Middle frontal gyrus (tissue), 1 donor: Measurements from ENCODE around the gene AATK.

ENCODE experiments used
- DNase-seq: peaks from one replicate; pipeline ENCODE4 v3.0.0-alpha.2; 2015; ENCODE audit warnings: low spot score; ENCODE audit errors: extremely low spot score

AATK gene

DNA sequence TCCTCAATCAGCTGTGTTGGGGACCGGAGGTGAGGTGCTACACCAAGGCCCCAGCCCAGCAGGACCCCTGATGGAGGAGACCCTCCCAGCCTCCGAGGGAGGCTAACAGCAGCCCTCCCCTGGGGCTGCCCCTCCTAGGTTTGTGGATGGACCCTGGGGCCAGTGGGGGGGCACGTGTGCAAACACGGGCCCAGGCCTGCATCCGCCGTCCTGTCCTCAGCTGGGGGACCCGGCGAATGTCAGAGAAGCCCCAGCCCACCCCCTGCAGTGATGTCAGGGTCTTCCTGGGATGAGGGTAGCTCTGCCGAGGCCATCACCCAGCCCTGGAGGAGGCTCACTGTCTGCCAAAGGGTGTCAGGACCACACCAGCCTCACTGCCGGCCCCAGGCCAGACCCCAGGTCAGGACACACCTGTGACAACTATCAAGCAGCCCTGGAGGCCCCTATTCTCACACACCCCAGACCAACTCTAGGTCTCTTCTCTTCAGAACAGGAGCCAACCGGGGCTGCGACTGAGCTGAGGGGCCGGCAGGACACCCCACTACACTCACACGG is 30.0 kb upstream of the AATK start:
- DNase-seq = no peak

GRCh38 chr17:81194941-81195901 is 29.2 kb upstream of the AATK start:
- DNase-seq = no peak

DNA sequence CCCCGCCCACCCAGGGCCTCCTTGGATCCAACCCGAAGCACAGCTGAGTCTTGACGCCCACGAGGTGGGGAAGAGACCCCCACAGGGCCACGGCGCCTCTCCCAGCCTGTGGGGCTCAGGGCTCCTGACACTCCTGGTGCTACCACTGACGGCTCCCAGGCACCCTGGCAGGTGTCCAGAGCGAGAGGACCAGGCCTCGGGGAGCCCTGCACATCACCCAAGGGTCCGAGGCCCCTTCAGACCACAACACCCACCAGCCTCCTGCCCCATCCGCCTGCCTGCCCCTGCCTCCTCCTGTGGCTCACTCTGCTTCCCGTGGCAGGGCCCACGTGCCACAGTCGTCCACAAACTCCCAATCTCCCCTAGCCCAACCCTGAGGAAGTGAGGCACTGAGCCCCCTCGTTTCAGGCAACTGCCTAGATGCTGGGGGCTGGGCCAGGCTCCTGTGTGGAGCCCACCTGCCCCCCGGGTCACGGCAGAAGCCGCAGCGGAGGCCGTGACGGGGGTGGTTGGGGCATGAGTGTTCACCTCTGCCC is 28.3 kb upstream of the AATK start:
- DNase-seq = no peak

DNA sequence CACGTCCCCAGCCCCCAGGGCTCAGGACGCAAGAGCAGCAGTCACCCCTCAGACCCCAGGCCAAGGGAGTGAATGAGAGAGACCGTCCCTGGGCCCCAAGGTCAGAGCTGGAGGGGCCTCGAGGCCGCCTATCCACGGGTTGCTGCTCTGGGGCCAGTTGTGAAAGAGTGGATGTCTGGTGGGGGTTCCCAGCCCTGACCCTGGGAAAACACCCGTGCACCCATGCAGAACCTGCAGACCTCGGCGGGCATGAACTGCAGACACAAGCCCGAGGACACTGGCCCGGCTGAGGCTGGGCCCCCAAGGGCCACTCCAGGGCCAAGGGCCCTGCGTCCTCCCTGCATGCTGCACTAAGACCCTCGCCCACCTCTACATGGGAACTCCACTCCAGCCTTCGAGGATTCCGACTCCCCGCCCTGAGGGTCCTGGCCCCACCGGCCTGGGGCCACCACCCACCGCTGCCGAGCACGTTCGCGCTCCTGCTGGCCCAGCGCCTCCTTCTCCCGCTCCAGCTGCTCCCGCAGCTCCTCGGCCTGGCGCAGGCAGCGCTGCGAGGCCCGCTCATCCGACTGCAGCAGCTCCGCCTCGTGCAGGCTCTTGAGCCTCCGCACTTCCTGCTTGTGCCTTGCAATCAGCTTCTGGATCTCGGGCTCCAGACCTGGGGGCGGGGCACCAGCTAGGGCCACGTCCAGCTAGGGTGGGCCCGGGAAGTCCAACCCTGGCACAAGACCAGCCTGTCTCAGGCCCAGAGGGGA is 27.6 kb upstream of the AATK start:
- no peak for DNase-seq

GRCh38 chr17:81193051-81193410 is 27.0 kb upstream of the AATK start:
- DNase-seq = no peak

GRCh38 chr17:81192386-81193050 is 26.5 kb upstream of the AATK start:
- no peak for DNase-seq

DNA sequence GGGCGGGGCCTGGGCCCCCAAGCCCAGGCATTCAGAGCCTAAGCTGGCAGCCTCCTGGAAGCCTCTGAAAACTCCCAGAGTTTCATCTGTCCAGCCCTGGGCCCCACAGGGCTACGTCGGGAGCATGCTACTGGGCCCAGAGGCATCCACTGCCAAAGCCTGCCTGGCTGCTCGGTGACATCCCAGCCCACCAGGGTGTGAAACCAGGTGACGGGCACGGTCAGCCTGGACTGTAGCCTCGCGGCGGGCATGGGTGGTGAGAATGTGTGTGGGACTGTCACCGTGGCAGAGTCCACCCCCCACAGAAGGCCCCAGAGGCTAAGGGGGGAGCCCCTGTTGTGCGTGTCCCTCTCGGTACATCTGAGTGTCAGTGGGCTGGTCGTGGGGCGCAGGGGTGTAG is 25.6 kb upstream of the AATK start:
- no peak for DNase-seq

DNA sequence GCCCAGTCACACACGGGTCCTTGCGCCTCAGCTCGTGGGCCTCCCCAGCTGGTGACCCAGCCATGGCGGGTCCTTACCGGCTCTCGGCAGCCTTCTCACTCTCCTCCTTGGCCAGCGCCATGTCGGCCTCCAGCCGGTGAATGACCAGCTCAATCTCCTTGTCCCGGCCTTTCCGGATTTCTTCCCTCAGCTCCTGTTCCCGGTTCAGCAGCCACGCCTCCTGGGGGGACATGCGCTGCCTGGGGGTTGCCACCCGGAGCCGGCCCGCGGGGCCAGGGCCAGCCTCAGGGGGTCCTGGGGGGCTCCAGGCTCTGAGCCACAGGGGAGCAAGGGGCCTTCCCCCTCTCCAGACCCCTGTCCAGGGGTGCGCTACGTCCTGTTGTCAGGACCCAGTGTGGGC is 25.1 kb upstream of the AATK start:
- no peak for DNase-seq

DNA sequence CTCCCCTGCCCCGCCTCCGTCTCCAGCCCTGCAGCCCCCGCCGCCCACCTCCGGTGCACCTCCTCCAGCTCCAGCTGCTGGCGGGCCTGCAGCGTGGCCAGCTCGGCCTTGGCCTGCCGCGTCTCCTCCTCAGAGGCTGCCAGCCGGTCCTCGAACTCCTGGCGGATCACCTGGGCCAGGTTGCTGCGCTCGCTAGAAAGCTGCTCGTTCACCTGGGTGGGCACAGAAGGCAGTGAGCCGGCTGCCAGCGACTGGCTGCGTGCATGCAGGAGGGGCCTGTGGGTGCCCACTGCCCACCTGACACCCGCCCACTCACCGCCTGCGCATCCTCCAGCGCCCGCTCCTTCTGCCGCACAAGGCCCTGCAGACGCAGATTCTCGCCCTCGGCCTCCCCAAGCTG is 24.6 kb upstream of the AATK start:
- DNase-seq = no peak

- no peak for DNase-seq
Observed at GRCh38 chr17:81189670-81190530, 23.9 kb upstream of the AATK start.

DNA sequence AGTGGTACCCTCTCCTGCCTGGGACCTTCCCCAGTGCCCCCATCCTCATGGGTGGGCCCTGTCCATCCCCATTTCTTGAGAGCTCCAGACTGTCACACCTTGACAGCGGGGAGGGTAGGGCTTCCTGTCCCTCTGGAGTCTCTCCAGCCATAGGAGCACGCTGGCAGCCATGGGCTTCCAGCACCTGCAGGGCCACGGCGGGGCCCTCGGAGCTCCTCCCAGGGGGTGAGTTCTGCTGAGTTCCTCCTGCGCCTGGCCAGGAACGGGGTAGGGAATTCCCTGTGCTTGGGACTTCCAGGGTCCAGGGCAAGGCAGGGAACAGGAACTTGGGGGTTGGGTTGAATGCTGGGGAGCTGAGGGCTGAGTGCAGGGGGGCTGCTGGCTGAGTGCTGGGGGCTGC is 23.0 kb upstream of the AATK start:
- DNase-seq = no peak

GRCh38 chr17:81188491-81188840 is 22.4 kb upstream of the AATK start:
- no peak for DNase-seq

DNA sequence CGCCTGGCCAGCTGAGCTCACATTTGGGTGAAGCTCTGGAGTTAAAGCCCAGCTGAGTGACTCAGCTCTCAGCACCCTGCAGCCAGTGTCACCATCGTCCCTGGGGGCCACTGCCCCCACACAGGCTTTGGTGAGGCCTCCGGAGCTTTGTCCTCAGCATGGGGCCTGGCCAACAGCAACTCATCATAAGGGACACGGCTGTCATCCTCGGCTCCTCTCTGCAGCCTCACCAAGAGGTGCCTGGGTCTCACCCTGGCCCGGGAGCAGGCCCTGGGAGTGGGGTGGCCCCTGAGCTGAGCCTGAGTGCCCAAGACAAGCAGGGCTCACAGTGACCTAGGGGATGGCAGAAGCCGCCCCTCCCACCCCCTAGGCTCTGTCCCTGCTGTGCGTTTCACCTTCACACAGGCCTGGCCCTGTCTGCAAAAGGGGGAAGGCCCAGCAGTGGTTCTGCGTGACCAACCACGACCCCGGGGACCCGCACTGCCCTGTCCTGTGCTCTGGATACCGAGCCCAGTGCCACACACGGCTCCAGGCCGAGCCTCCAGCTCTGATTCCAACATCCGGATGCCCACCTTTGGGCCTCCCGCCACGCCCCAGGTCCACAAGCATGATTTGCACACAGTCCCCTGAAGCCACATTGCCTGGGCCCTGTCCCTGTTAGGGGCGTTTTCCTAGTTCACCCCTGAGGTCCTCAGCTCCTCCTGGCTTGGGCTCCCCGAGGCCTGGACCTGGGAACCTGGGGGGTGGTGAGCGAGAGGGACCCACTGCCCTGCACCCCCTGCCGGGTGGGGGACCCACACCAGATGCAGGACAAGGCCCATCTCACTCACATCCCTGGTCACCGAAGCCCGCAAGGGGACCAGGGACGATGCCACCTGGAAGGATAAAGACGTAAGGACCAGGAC is 21.8 kb upstream of the AATK start:
- no peak for DNase-seq

DNA sequence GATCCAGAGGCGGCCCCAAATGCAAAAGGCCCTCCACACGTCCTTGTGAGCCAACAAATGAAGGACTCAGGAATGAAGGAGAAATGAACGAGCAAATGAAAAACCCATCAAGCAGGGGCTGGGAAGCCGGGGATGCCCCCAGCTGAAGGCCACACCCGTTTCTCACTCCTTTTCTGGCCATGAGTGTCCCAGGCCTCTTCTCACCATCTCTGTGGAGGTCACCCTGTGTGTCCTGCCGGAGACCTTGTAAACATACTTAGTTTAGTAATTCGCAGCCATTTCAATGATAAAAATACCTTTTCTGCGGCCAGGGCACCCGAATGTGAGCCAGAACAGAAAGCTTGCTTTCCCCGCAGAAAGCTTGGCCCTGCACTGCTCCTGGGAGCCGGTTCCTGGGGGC is 21.1 kb upstream of the AATK start:
- DNase-seq = no peak

DNA sequence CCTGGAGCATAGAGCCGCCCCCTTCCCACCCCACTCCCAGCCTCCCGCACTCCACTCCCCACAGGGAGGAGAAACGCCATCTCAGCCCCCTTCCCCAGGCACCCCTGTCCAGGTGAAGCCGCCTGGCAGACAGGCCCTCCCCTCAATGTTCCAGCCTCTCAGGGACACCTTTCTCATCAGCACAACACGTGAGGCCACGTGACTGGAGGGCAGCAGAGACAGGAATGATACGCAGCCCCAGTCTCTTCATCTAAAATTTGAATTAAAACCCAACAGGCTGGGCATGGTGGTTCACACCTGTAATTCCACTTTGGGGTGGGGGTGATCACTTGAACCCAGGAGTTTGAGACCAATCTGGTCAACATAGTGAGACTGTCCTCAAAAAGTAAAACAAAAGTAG is 20.2 kb upstream of the AATK start:
- no peak for DNase-seq

DNA sequence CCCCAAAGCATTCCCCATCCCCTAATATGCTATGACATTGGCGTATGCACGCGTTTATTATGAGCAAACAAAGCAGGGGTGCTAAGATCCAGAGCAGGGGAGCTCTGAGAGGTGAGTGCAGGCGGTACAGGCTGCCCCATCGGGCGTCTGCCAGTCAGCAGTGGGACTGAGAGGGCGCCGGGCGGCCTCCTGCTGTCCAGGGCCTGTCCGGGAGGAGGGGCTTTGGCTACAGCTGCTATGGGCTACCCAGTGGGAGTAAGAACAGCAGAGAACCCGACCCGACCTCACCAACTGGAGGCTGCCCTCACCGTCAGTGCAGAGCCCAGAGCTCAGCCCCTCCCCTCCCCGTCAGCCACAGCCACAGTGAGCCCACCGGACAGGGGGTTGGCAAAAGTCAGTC is 18.5 kb upstream of the AATK start:
- DNase-seq = no peak

GRCh38 chr17:81183807-81184206 is 17.8 kb upstream of the AATK start:
- DNase-seq = no peak

DNA sequence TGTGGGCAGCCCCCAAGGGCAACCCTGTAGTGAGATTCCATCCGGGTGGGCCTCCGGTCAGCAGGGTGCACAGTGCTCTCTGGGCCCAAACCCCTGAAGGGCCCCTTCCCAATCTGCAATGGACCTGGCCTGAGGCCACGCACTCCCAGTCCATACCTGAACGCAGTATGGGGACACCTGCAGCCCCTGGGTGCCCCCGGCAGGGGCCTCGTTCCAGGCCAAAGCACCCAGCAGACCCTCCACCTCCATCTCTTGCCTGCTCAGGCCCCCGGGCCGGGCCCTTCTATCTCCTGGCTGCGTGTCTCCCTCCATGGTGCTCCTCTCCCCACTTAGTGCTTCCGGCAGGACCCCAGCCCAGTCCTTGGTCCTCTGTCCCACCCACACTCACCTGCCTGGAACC is 17.3 kb upstream of the AATK start:
- no peak for DNase-seq

- no peak for DNase-seq
Observed at GRCh38 chr17:81182596-81182995, 16.6 kb upstream of the AATK start.

DNA sequence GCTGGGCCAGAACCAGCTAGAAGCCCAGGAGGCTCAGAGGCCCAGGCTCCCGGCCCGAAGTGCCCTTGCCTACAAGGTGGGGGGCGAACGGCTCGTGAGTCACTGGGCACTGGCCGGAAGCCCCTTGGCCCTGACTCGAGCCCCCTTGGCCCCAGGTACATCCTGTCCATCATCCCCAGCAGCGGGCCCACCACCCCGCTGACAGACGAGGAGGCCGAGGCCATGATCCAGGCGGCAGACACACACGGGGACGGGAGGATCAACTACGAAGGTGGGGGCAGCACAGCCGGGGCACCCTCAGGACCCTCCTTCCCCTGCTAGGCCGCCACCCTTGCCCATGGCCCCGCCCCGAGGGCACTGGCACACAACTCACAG is 15.8 kb upstream of the AATK start:
- no peak for DNase-seq
